Hypothalamus (tissue), 51 donors: ENCODE results near the gene KLC1.

ENCODE experiments used
- DNase-seq, 51 donors: peaks; one replicate each; lab custom pipeline; 2025; lab: John Stamatoyannopoulos, UW

KLC1 gene

GRCh38 chr14:103656031-103656755 lies 27.2 kb downstream of the KLC1 start:
- DNase-seq: no peak

GRCh38 chr14:103656756-103657133 lies 27.7 kb downstream of the KLC1 start:
- no peak for DNase-seq

GRCh38 chr14:103657471-103657870 lies 28.5 kb downstream of the KLC1 start:
- peak in 1 of 51 donors; percentile 38 for DNase-seq

GRCh38 chr14:103659631-103660030 lies 30.6 kb downstream of the KLC1 start:
- no peak for DNase-seq

GRCh38 chr14:103662029-103662428 lies 33.0 kb downstream of the KLC1 start:
- DNase-seq: no peak

DNA sequence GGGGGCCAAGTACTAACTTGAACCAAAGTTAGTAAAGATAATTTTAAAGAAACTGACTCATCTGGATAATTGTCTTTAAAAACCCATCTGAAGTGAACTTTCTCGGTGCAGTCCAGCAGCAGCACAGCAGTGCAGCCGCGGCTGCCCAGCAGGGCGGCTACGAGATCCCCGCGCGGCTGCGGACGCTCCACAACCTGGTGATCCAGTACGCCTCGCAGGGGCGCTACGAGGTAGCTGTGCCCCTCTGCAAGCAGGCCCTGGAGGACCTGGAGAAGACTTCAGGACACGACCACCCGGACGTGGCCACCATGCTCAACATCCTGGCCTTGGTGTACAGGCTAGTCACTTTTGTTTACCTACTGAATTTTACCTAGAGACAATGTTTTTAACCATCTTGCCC lies 33.6 kb downstream of the KLC1 start:
- DNase-seq: no peak

GRCh38 chr14:103663506-103663905 lies 34.5 kb downstream of the KLC1 start:
- no peak for DNase-seq

GRCh38 chr14:103667671-103668070 lies 38.7 kb downstream of the KLC1 start:
- no peak for DNase-seq

DNA sequence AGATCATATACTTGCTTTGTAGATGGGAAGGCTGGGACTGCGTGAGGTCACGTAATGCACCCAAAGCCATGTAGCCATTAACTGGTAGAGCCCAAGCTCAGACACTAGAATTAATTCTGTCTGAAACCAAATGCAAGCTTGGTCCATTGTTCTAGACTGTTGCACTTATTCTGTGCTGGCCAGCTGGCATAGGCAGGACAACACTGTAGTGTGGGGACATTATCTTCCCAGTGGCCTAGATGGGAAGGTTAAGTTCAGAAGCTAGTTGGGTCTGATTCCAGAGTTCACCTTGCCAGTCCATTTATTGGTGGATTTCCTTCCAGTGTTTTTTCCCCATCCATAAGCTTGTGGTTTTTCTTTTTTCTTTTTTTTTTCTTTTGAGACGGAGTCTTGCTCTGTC lies 39.1 kb downstream of the KLC1 start:
- no peak for DNase-seq

- DNase-seq: no peak
Measured at GRCh38 chr14:103669370-103669769, 40.4 kb downstream of the KLC1 start.

- DNase-seq: no peak
Measured at GRCh38 chr14:103671911-103672310, 42.9 kb downstream of the KLC1 start.

GRCh38 chr14:103675957-103676356 lies 46.9 kb downstream of the KLC1 start:
- DNase-seq: no peak

- no peak for DNase-seq
Measured at GRCh38 chr14:103676881-103677675, 48.1 kb downstream of the KLC1 start.

- peak in 2 of 51 donors; percentile 16 to 40 for DNase-seq
Measured at GRCh38 chr14:103679351-103679750, 50.3 kb downstream of the KLC1 start.

- DNase-seq: no peak
Measured at GRCh38 chr14:103680491-103681231, 51.6 kb downstream of the KLC1 start.

DNA sequence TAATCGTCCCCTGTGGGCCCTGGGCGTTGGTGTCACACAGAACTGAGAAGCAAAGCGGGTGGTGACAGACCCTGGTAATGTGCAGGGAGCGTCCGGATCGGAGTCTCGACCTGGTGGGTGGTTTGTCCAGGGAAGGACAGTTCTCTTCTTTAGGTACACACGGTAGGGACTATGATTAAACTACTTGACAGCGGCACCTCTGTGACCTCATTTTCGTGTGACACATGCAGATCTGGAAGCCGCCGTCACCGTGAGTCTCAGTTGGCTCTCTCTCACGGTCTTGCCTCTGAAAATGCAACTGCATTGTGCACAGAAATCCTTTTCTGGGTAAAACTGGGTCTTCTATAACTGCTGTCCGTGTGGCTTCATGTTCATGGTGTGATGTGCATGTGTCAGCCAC lies 54.1 kb downstream of the KLC1 start:
- no peak for DNase-seq

DNA sequence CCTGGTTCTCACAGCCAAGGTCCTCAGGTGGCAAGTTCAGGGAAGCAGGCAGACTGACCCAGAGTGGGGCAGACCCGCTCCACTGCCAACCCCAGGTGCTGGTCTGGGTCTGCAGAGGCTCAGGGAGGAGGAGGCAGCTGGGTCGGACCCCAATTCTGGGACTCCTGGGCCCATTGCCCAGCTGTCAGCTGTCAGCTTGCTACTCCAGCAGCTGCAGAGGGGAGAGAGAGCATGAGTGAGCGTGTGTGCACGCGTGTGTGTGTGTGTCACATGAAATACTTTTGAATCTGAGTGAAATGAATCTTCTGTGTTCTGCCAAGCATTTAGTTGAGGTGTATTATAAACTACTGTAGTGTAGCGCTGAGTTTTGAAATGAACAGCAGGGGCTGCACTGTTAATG lies 55.5 kb downstream of the KLC1 start:
- no peak for DNase-seq

DNA sequence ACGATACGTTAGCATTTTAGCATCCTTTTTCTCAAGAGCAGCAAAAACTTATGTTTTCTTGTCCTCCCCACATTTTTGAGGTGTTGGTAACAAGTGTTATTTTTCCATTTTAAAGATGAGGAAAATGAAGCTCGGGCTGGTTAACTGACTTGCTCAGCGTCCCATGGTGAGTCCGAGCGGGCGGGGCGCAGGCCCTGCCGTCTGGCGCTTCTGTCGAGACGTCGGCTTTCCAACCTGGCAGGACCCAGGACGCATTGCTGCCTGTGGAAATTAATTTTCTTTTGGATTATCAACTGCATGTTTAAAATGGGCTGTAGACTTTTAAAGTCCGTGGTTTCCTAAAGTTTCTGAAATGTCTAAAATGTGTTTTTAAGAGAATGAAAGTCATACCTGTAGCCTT lies 55.9 kb downstream of the KLC1 start:
- no peak for DNase-seq

- no peak for DNase-seq
Measured at GRCh38 chr14:103685276-103686211, 56.5 kb downstream of the KLC1 start.

GRCh38 chr14:103686831-103687485 lies 57.9 kb downstream of the KLC1 start:
- DNase-seq: peak in 1 of 51 donors; percentile 17
